ENCODE results near the gene CLCNKA. TPM values are rescaled to one million over a fixed set of nuclear protein-coding genes. Genes with fewer than 3 reads are reported as not detected.

The CLCNKA gene
- total RNA-seq, 1 donor from 2014 or later: 2.2 TPM

Other genes starting within 250 kb of the CLCNKA start
- 2.4 and 3.5 TPM in 2 replicates for gene UQCRHL, start 214.4 kb upstream of the CLCNKA start, total RNA-seq
- 55.8 and 58.0 TPM in 2 replicates for gene SPEN, start 174.3 kb upstream of the CLCNKA start, total RNA-seq
- 52.6 and 57.7 TPM in 2 replicates for gene ZBTB17, start 45.9 kb upstream of the CLCNKA start, total RNA-seq
- gene SRARP, start 17.8 kb upstream of the CLCNKA start, total RNA-seq: not detected in 2 replicates
- not detected in 2 replicates for gene HSPB7, start 4.0 kb upstream of the CLCNKA start, total RNA-seq
- 1.5 and 2.3 TPM in 2 replicates for gene CLCNKB, start 21.7 kb downstream of the CLCNKA start, total RNA-seq
- 1.2 and 1.6 TPM in 2 replicates for gene FAM131C, start 51.6 kb downstream of the CLCNKA start, total RNA-seq
- gene EPHA2, start 134.0 kb downstream of the CLCNKA start, total RNA-seq: 28.3 and 31.9 TPM in 2 replicates
- 146 and 151 TPM in 2 replicates for gene ARHGEF19, start 190.6 kb downstream of the CLCNKA start, total RNA-seq
- 14.8 and 16.5 TPM in 2 replicates for gene CPLANE2, start 215.1 kb downstream of the CLCNKA start, total RNA-seq

All from progenitor cell of endocrine pancreas (in vitro differentiated cells).